ENCODE measurements around the gene GRK5. TPM values are rescaled to one million over a fixed set of nuclear protein-coding genes. Genes with fewer than 3 reads are reported as not detected.
"Not testable (repeated sequence)": the region's sequence is repeated elsewhere in the genome, so short reads cannot be mapped to it uniquely, and the experiment has no call there.

GRK5 gene
- total and polyA plus RNA-seq, 3 experiments from 2014 or later = 7.7 to 13.8 (median 13.6) TPM

GRCh38 chr10:119272736-119273135 lies 65.4 kb downstream of the GRK5 start:
- Mint-ChIP-seq H3K27me3 (no peaks in the 10 kb centered on the region), H3K4me3 (no peak overlapping the region), H3K4me1 (peaks cover 50 to 77% (median 71%) of the 10 kb centered on the region in 3 donors), H3K36me3 (peaks cover 0 to 7% (median 0%) of the 10 kb centered on the region in 3 donors), H3K27ac (peak overlapping the region in 4 of 8 donors; percentile 69 to 87 (median 82)), H3K9me3 (no peaks in the 10 kb centered on the region)
- Histone ChIP-seq H3K4me1 (ENCODE audit: insufficient read depth, low read length) (peaks cover 58% of the 10 kb centered on the region), H3K27ac (ENCODE audit: low read depth, low read length) (no peak overlapping the region), H3K27me3 (ENCODE audit: insufficient read depth, low read length, poor library complexity, severe bottlenecking) (no peaks in the 10 kb centered on the region), H3K4me3 (ENCODE audit: low read length) (no peak overlapping the region), H3K9me3 (ENCODE audit: low read length) (no peaks in the 10 kb centered on the region), H3K36me3 (ENCODE audit: insufficient read depth, low read length) (no peaks in the 10 kb centered on the region)
- POLR2A ChIA-PET = interaction anchor here (0.5 kb wide), 1 partner anchor 47 kb away, joined by 4 read pairs; no protein-coding TSS in a partner anchor
- no peak for DNase-seq
- CTCF ChIA-PET = interaction anchor here (0.9 to 2.8 kb wide), 3 partner anchors 13 to 63 kb away, joined by 3 to 10 read pairs (median 9); no protein-coding TSS in a partner anchor

GRCh38 chr10:119273413-119273812 lies 66.0 kb downstream of the GRK5 start:
- H3K9me3 Mint-ChIP-seq = no peaks in the 10 kb centered on the region
- no peak overlapping the region for H3K4me3 Mint-ChIP-seq
- peaks cover 52% of the 10 kb centered on the region for H3K4me1 ChIP-seq (ENCODE audit: insufficient read depth, low read length)
- CTCF ChIA-PET = interaction anchor here (0.9 to 2.8 kb wide), 3 partner anchors 14 to 64 kb away, joined by 3 to 10 read pairs (median 9); no protein-coding TSS in a partner anchor
- no peaks in the 10 kb centered on the region for H3K27me3 ChIP-seq (ENCODE audit: insufficient read depth, low read length, poor library complexity, severe bottlenecking)
- H3K4me1 Mint-ChIP-seq = peaks cover 43 to 71% (median 64%) of the 10 kb centered on the region in 3 donors
- H3K4me3 ChIP-seq (ENCODE audit: low read length) = no peak overlapping the region
- DNase-seq = no peak
- H3K27ac Mint-ChIP-seq = peak overlapping the region in 4 of 8 donors; percentile 69 to 84 (median 82)
- no peaks in the 10 kb centered on the region for H3K27me3 Mint-ChIP-seq
- no peaks in the 10 kb centered on the region for H3K36me3 ChIP-seq (ENCODE audit: insufficient read depth, low read length)
- no peaks in the 10 kb centered on the region for H3K9me3 ChIP-seq (ENCODE audit: low read length)
- POLR2A ChIA-PET = interaction anchor here (0.5 kb wide), 1 partner anchor 48 kb away, joined by 4 read pairs; no protein-coding TSS in a partner anchor
- peaks cover 0 to 7% (median 0%) of the 10 kb centered on the region in 3 donors for H3K36me3 Mint-ChIP-seq
- H3K27ac ChIP-seq (ENCODE audit: low read depth, low read length) = no peak overlapping the region

- ChIA-PET CTCF (interaction anchor here (0.9 to 1.3 kb wide), 3 partner anchors 12 to 68 kb away, joined by 3 read pairs; no protein-coding TSS in a partner anchor), POLR2A (no interaction called here)
- peaks cover 34 to 65% (median 57%) of the 10 kb centered on the region in 3 donors for H3K4me1 Mint-ChIP-seq
- no peaks in the 10 kb centered on the region for H3K27me3 Mint-ChIP-seq
- H3K36me3 Mint-ChIP-seq = peaks cover 0 to 7% (median 0%) of the 10 kb centered on the region in 3 donors
- no peaks in the 10 kb centered on the region for H3K9me3 Mint-ChIP-seq
- no peaks in the 10 kb centered on the region for H3K36me3 ChIP-seq (ENCODE audit: insufficient read depth, low read length)
- H3K4me3 Mint-ChIP-seq = no peak overlapping the region
- H3K27ac Mint-ChIP-seq = peak overlapping the region in 3 of 8 donors; percentile 46 to 79 (median 72)
- peaks cover 40% of the 10 kb centered on the region for H3K4me1 ChIP-seq (ENCODE audit: insufficient read depth, low read length)
- DNase-seq = no peak
- H3K4me3 ChIP-seq (ENCODE audit: low read length) = no peak overlapping the region
- H3K27me3 ChIP-seq (ENCODE audit: insufficient read depth, low read length, poor library complexity, severe bottlenecking) = no peaks in the 10 kb centered on the region
- no peaks in the 10 kb centered on the region for H3K9me3 ChIP-seq (ENCODE audit: low read length)
- no peak overlapping the region for H3K27ac ChIP-seq (ENCODE audit: low read depth, low read length)
These were observed 67.2 kb downstream of the GRK5 start for GRCh38 chr10:119274519-119275045.

GRCh38 chr10:119275085-119275484 lies 67.7 kb downstream of the GRK5 start:
- Mint-ChIP-seq H3K27ac (peak overlapping the region in 3 of 8 donors; percentile 46 to 79 (median 47)), H3K4me3 (no peak overlapping the region), H3K27me3 (no peaks in the 10 kb centered on the region), H3K9me3 (no peaks in the 10 kb centered on the region), H3K36me3 (peaks cover 0 to 5% (median 0%) of the 10 kb centered on the region in 3 donors), H3K4me1 (peaks cover 30 to 65% (median 58%) of the 10 kb centered on the region in 3 donors)
- no peak for DNase-seq
- Histone ChIP-seq H3K4me1 (ENCODE audit: insufficient read depth, low read length) (peaks cover 36% of the 10 kb centered on the region), H3K36me3 (ENCODE audit: insufficient read depth, low read length) (no peaks in the 10 kb centered on the region), H3K27me3 (ENCODE audit: insufficient read depth, low read length, poor library complexity, severe bottlenecking) (no peaks in the 10 kb centered on the region), H3K9me3 (ENCODE audit: low read length) (no peaks in the 10 kb centered on the region), H3K27ac (ENCODE audit: low read depth, low read length) (no peak overlapping the region), H3K4me3 (ENCODE audit: low read length) (no peak overlapping the region)
- ChIA-PET POLR2A (no interaction called here), CTCF (interaction anchor here (0.9 to 1.3 kb wide), 2 partner anchors 12 to 69 kb away, joined by 3 read pairs; no protein-coding TSS in a partner anchor)

GRCh38 chr10:119276194-119276593 lies 68.8 kb downstream of the GRK5 start:
- CTCF ChIA-PET; POLR2A ChIA-PET; H3K36me3 ChIP-seq (ENCODE audit: insufficient read depth, low read length); H3K27ac ChIP-seq (ENCODE audit: low read depth, low read length); H3K27me3 ChIP-seq (ENCODE audit: insufficient read depth, low read length, poor library complexity, severe bottlenecking); H3K27me3 Mint-ChIP-seq; DNase-seq; H3K9me3 Mint-ChIP-seq; H3K36me3 Mint-ChIP-seq; H3K27ac Mint-ChIP-seq; H3K4me3 ChIP-seq (ENCODE audit: low read length); H3K4me3 Mint-ChIP-seq; H3K9me3 ChIP-seq (ENCODE audit: low read length): not testable (repeated sequence)
- H3K4me1 ChIP-seq (ENCODE audit: insufficient read depth, low read length) = peaks cover 32% of the 10 kb centered on the region
- H3K4me1 Mint-ChIP-seq = peaks cover 24 to 65% (median 56%) of the 10 kb centered on the region in 3 donors

GRCh38 chr10:119278126-119278709 lies 70.8 kb downstream of the GRK5 start:
- POLR2A ChIA-PET = no interaction called here
- CTCF ChIA-PET = interaction anchor here (0.8 to 1.3 kb wide), 2 partner anchors 33 to 365 kb away, joined by 3 read pairs; no protein-coding TSS in a partner anchor
- peaks cover 16 to 56% (median 49%) of the 10 kb centered on the region in 3 donors for H3K4me1 Mint-ChIP-seq
- Histone ChIP-seq H3K36me3 (ENCODE audit: insufficient read depth, low read length) (no peaks in the 10 kb centered on the region), H3K27me3 (ENCODE audit: insufficient read depth, low read length, poor library complexity, severe bottlenecking) (no peaks in the 10 kb centered on the region), H3K27ac (ENCODE audit: low read depth, low read length) (no peak overlapping the region), H3K4me3 (ENCODE audit: low read length) (no peak overlapping the region), H3K4me1 (ENCODE audit: insufficient read depth, low read length) (peaks cover 25% of the 10 kb centered on the region), H3K9me3 (ENCODE audit: low read length) (no peaks in the 10 kb centered on the region)
- H3K4me3 Mint-ChIP-seq = no peak overlapping the region
- no peaks in the 10 kb centered on the region for H3K9me3 Mint-ChIP-seq
- no peak overlapping the region for H3K27ac Mint-ChIP-seq
- peaks cover 0 to 6% (median 1%) of the 10 kb centered on the region in 3 donors for H3K36me3 Mint-ChIP-seq
- no peak for DNase-seq
- peaks cover 0 to 1% of the 10 kb centered on the region in 2 donors for H3K27me3 Mint-ChIP-seq

- H3K4me3 ChIP-seq (ENCODE audit: low read length) = no peak overlapping the region
- no peaks in the 10 kb centered on the region for H3K36me3 ChIP-seq (ENCODE audit: insufficient read depth, low read length)
- peaks cover 0 to 6% (median 1%) of the 10 kb centered on the region in 3 donors for H3K36me3 Mint-ChIP-seq
- ChIA-PET CTCF (interaction anchor here (1.3 kb wide), 1 partner anchor 364 kb away, joined by 3 read pairs; no protein-coding TSS in a partner anchor), POLR2A (no interaction called here)
- H3K27ac ChIP-seq (ENCODE audit: low read depth, low read length) = no peak overlapping the region
- H3K4me1 ChIP-seq (ENCODE audit: insufficient read depth, low read length) = peaks cover 33% of the 10 kb centered on the region
- no peaks in the 10 kb centered on the region for H3K9me3 Mint-ChIP-seq
- H3K27me3 Mint-ChIP-seq = peaks cover 0 to 1% of the 10 kb centered on the region in 2 donors
- peaks cover 19 to 60% (median 54%) of the 10 kb centered on the region in 3 donors for H3K4me1 Mint-ChIP-seq
- H3K9me3 ChIP-seq (ENCODE audit: low read length) = no peaks in the 10 kb centered on the region
- DNase-seq = no peak
- H3K27me3 ChIP-seq (ENCODE audit: insufficient read depth, low read length, poor library complexity, severe bottlenecking) = no peaks in the 10 kb centered on the region
- H3K27ac Mint-ChIP-seq = peak overlapping the region in 4 of 8 donors; percentile 7 to 72 (median 41)
- no peak overlapping the region for H3K4me3 Mint-ChIP-seq
These were observed 72.1 kb downstream of the GRK5 start for GRCh38 chr10:119279441-119279840.

- Mint-ChIP-seq H3K27ac (peak overlapping the region in 3 of 8 donors; percentile 19 to 85 (median 47)), H3K4me3 (no peak overlapping the region), H3K36me3 (peaks cover 0 to 6% (median 1%) of the 10 kb centered on the region in 3 donors), H3K27me3 (peaks cover 0 to 1% of the 10 kb centered on the region in 2 donors), H3K9me3 (no peaks in the 10 kb centered on the region), H3K4me1 (peaks cover 41 to 65% (median 61%) of the 10 kb centered on the region in 3 donors)
- CTCF ChIA-PET = interaction anchor here (0.7 kb wide), 1 partner anchor 11 kb away, joined by 3 read pairs; no protein-coding TSS in a partner anchor
- no peak overlapping the region for H3K4me3 ChIP-seq (ENCODE audit: low read length)
- DNase-seq = no peak
- H3K4me1 ChIP-seq (ENCODE audit: insufficient read depth, low read length) = peaks cover 43% of the 10 kb centered on the region
- POLR2A ChIA-PET = no interaction called here
- H3K9me3 ChIP-seq (ENCODE audit: low read length) = no peaks in the 10 kb centered on the region
- no peak overlapping the region for H3K27ac ChIP-seq (ENCODE audit: low read depth, low read length)
- no peaks in the 10 kb centered on the region for H3K27me3 ChIP-seq (ENCODE audit: insufficient read depth, low read length, poor library complexity, severe bottlenecking)
- H3K36me3 ChIP-seq (ENCODE audit: insufficient read depth, low read length) = no peaks in the 10 kb centered on the region
These were observed 74.3 kb downstream of the GRK5 start for GRCh38 chr10:119281581-119282071.

All from CD8-positive, alpha-beta memory T cell (primary cell).